Stimulated activated CD8-positive, alpha-beta memory T cell treated with anti-CD3 and anti-CD28 coated beads, Interleukin-2, amount 100 ng/mL, for 1 hour (primary cell): Measurements from ENCODE around the gene TMTC2.
"Not testable (repeated sequence)": the region's sequence is repeated elsewhere in the genome, so short reads cannot be mapped to it uniquely, and the experiment has no call there.

ENCODE experiments used
- DNase-seq, 2 donors: peaks; one replicate each; pipeline ENCODE4 v3.0.0-alpha.2; 2020; ENCODE audit warnings: low read depth in 2 of 2

TMTC2 gene

GRCh38 chr12:82841487-82841904 is 154.8 kb downstream of the TMTC2 start:
- no peak for DNase-seq

- no peak for DNase-seq
Measured at GRCh38 chr12:82842480-82842879, 155.8 kb downstream of the TMTC2 start.

GRCh38 chr12:82845076-82845475 is 158.4 kb downstream of the TMTC2 start:
- not testable (repeated sequence) for DNase-seq

GRCh38 chr12:82848845-82849244 is 162.1 kb downstream of the TMTC2 start:
- DNase-seq: no peak

GRCh38 chr12:82852529-82852928 is 165.8 kb downstream of the TMTC2 start:
- DNase-seq: no peak

- DNase-seq: no peak
Measured at GRCh38 chr12:82855872-82856271, 169.2 kb downstream of the TMTC2 start.

GRCh38 chr12:82857276-82857675 is 170.6 kb downstream of the TMTC2 start:
- DNase-seq: no peak

GRCh38 chr12:82857911-82858533 is 171.3 kb downstream of the TMTC2 start:
- DNase-seq: no peak

- DNase-seq: no peak
Measured at GRCh38 chr12:82858534-82858917, 171.8 kb downstream of the TMTC2 start.

- DNase-seq: no peak
Measured at GRCh38 chr12:82862069-82862841, 175.5 kb downstream of the TMTC2 start.

GRCh38 chr12:82862876-82863649 is 176.4 kb downstream of the TMTC2 start:
- no peak for DNase-seq

- no peak for DNase-seq
Measured at GRCh38 chr12:82866227-82866775, 179.6 kb downstream of the TMTC2 start.

- DNase-seq: no peak
Measured at GRCh38 chr12:82866946-82867345, 180.2 kb downstream of the TMTC2 start.

GRCh38 chr12:82867762-82868500 is 181.2 kb downstream of the TMTC2 start:
- no peak for DNase-seq

GRCh38 chr12:82870771-82871377 is 184.2 kb downstream of the TMTC2 start:
- DNase-seq: no peak

GRCh38 chr12:82872088-82872487 is 185.4 kb downstream of the TMTC2 start:
- no peak for DNase-seq

GRCh38 chr12:82873309-82873708 is 186.6 kb downstream of the TMTC2 start:
- DNase-seq: no peak

- no peak for DNase-seq
Measured at GRCh38 chr12:82873951-82874350, 187.2 kb downstream of the TMTC2 start.

- DNase-seq: no peak
Measured at GRCh38 chr12:82874945-82875344, 188.2 kb downstream of the TMTC2 start.

GRCh38 chr12:82876075-82876474 is 189.4 kb downstream of the TMTC2 start:
- DNase-seq: no peak

GRCh38 chr12:82877963-82878362 is 191.3 kb downstream of the TMTC2 start:
- no peak for DNase-seq
